ENCODE data around the gene NES.

Gene NES

GRCh38 chr1:156623946-156624813 lies 53.0 kb downstream of the NES start:
- peak in 1 of 2 donors; percentile 26 for DNase-seq (ENCODE audit: low read depth in 1 of 2, low spot score in 1 of 2)

GRCh38 chr1:156622581-156623297 lies 54.5 kb downstream of the NES start:
- DNase-seq (ENCODE audit: low read depth in 1 of 2, low spot score in 1 of 2): no peak

- no peak for DNase-seq (ENCODE audit: low read depth in 1 of 2, low spot score in 1 of 2)
Measured at GRCh38 chr1:156619582-156619955, 57.6 kb downstream of the NES start.

GRCh38 chr1:156618853-156619581 lies 58.2 kb downstream of the NES start, which contains the start of gene HAPLN2:
Gene HAPLN2, plus strand, starts transcription at chr1:156619415. Its CDS starts 4,076 bp downstream, at chr1:156623491.
- DNase-seq (ENCODE audit: low read depth in 1 of 2, low spot score in 1 of 2): no peak

Data from stimulated activated CD4-positive, alpha-beta T cell treated with anti-CD3 and anti-CD28 coated beads, Interleukin-15, amount 100 ng/mL, for 1 hour (primary cell).